ENCODE data around the gene SEC16A.

The SEC16A gene

DNA sequence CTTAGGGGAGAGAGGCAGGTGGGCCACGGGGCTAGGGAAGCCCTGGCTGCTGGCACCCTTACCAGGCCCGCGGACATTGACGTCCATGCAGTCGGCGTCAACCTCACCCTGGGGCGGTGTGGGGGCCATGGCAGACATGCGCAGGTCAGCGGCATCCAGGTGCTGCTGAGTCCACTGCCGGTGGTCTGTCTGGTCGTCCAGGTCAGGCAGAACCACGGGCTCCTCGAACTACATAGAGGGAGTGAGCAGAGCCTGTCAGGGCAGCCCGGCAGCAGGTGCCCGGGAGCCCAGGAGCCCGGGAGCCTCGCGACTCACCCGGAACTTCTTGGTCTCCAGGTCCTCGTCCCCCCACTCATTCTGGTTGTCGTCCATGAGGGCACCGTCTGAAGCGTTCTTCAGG, 18.8 kb upstream of the SEC16A start:
- Mint-ChIP-seq H3K4me1 (ENCODE audit: low read depth) (no peaks in the 10 kb centered on the region), H3K27me3 (ENCODE audit: low read depth) (no peaks in the 10 kb centered on the region), H3K36me3 (ENCODE audit: low read depth) (peaks cover 9% of the 10 kb centered on the region), H3K9me3 (no peaks in the 10 kb centered on the region), H3K27ac (no peak overlapping the region), H3K4me3 (no peak overlapping the region)
- no peak for DNase-seq (ENCODE audit: low spot score)

DNA sequence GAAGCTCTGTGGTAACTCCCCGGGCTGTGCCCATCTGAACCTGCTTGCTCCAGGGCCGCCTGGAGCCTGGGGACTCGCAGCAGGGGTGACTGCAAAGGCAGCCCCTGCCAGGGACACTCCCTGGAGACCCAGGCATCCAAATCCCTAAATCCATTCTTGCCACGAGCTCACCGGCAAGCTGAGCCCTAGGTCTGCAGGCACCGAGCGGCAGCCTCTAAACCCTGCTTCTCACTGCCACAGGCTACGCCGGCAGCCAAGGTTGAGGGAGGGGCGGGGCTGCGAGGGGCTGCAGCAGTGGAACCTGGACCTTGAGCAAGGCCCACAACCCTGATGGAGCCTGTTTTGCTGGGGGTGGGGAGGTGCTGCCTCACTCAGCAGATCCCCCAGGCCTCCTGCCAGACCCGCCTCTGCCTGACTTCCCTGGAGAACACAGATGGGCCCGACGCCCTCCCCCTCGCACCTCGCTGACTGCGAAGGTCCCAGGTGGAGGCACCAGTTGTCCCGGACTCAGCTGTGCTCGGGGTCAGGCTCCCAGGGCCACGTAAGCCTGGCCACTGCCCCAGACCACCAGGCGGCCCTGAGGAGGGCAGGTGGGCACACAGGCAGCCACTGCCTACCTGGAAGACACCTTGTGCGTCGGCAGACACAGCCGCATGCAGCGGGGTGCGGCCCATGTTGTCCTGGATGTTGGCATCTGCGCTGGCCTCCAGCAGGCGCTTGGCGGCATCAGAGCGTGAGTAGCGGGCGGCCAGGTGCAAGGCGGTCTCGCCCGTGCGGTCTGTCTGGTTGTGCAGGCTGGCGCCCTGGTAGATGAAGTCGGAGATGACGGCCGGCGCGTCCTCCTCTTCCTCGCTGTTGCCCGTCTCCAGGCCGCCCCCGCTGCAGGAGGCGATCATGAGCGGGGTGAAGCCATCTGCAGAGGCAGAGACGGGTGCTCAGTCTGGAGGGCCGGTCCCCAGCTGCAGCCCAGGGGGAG, 17.4 kb upstream of the SEC16A start:
- Mint-ChIP-seq H3K9me3 (no peaks in the 10 kb centered on the region), H3K36me3 (ENCODE audit: low read depth) (peaks cover 12% of the 10 kb centered on the region), H3K27ac (no peak overlapping the region)

DNA sequence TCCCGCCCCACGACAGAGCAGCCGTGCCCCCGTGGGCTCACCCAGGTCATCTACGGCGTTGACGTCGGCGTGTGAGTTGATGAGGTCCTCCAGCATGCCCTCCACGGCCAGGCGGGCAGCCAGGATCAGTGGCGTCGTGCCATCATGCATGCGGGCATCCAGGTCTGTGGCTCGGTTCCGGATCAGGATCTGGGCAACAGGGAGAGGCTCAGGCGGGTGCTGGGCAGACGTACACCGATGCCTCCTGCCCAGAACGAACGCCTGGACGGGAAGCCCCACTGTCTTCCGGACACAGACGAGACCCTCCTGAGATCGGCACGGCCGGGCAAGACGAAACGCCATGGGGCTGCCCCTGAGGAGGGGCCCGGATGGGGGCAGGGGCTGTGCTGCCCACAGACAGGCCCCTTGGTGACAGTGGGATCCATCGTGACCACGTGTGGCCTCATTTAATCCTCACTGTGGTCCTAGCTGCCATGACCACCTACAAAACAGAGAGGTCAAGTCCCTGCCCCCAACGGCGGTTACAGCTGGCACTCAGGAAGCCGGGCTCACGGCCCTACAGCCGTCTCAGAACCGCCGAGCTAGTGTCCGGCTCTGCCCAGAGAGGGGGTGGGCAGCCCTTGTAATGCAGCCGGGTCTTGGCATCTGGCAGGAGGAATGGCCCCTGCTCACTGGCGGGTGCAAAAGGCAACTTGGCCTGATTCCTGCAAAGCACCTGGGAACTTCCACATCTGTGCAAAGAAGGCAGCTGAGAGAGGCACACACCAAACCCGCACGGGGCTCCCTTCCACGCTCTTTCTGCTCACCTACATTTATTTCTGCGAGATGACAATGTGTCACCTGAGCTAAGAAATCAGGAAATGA, 16.5 kb upstream of the SEC16A start:
- H3K4me1 Mint-ChIP-seq (ENCODE audit: low read depth) = no peaks in the 10 kb centered on the region
- no peaks in the 10 kb centered on the region for H3K9me3 Mint-ChIP-seq
- no peak for DNase-seq (ENCODE audit: low spot score)
- no peaks in the 10 kb centered on the region for H3K27me3 Mint-ChIP-seq (ENCODE audit: low read depth)
- H3K4me3 Mint-ChIP-seq = no peak overlapping the region
- H3K36me3 Mint-ChIP-seq (ENCODE audit: low read depth) = peaks cover 12% of the 10 kb centered on the region
- no peak overlapping the region for H3K27ac Mint-ChIP-seq

More for the DNA sequence above, 17.4 kb upstream of the SEC16A start:
- no peaks in the 10 kb centered on the region for H3K4me1 Mint-ChIP-seq (ENCODE audit: low read depth)
- no peak for DNase-seq (ENCODE audit: low spot score)
- no peak overlapping the region for H3K4me3 Mint-ChIP-seq
- no peaks in the 10 kb centered on the region for H3K27me3 Mint-ChIP-seq (ENCODE audit: low read depth)

DNA sequence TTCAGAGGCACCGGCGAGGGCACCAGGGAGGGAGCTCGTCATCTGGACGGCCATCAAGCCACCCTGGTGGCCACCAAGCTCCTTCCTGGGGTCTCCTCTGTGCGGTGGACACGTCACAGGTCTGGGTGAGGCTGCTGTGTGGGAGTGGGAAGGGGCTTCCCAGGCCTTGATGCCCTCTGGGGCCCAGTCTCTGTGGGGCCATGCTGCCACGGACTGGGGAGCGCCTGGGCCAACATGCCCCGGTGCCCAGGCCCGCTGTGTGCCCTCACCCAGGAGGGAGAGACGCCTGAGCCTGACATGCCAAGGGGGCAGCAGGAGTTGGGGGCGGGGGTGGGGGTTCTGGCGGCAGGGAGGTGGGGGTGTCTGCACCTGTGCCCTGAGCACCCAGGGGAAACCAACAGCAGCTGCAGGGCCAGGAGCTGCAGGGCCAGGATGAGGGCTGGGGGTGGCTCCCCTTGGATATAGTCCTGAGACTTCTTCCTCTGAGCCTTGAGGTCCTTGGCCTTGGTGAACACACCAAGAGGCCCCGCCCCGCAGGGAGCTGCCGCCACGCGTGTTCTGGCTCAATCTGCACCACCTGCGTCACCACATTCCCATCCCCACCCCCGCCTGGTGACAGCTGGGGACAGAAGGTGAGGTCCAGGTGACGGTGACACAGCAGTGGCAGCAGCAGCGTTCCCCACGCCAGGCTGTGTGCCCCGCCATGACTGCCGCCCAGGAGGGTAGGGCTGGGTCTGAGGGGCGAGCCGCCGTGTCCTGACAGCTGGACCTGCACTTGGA, 15.3 kb upstream of the SEC16A start:
- Mint-ChIP-seq H3K27me3 (ENCODE audit: low read depth) (no peaks in the 10 kb centered on the region), H3K4me3 (no peak overlapping the region), H3K4me1 (ENCODE audit: low read depth) (no peaks in the 10 kb centered on the region), H3K27ac (no peak overlapping the region), H3K36me3 (ENCODE audit: low read depth) (peaks cover 9% of the 10 kb centered on the region), H3K9me3 (no peaks in the 10 kb centered on the region)
- DNase-seq (ENCODE audit: low spot score) = no peak

DNA sequence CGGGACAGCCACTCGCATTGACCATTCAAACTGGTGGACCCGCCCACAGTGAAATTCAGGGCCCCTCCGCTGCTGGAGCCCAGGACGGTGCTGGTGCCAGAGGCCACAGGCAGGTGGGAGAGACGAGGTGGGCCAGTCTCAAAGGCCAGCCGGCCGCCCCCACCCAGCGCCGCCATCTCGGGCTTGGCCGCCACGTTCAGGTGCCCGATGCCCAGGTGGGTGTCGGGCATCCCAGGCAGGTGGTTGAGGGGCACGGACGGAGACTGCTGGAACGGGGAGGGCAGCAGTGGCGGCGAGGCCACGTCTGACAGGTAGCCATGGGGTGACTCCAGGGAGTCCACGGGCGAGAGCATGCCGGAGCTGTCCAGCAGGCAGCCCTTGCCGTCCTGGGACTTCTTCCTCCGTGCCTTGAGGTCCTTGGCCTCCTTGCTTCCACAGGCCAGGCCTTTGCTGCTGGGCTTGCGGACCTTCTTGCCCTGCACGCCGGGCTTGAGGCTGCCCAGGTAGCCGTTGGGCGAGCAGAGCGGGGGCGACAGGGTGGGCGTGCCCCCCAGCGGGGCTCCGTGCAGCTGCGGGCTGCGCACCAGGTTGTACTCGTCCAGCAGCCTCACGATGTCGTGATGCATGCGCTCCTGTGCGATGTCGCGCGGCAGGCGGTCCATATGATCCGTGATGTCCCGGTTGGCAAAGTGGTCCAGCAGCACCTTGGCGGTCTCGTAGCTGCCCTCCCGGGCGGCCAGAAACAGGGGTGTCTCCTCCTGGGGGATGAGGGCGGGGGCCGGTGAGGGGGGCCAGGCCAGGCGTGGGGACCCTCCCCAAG, 14.2 kb upstream of the SEC16A start:
- Mint-ChIP-seq H3K27me3 (ENCODE audit: low read depth) (no peaks in the 10 kb centered on the region), H3K9me3 (no peaks in the 10 kb centered on the region), H3K27ac (no peak overlapping the region), H3K4me3 (no peak overlapping the region), H3K36me3 (ENCODE audit: low read depth) (peaks cover 5% of the 10 kb centered on the region), H3K4me1 (ENCODE audit: low read depth) (no peaks in the 10 kb centered on the region)
- no peak for DNase-seq (ENCODE audit: low spot score)

DNA sequence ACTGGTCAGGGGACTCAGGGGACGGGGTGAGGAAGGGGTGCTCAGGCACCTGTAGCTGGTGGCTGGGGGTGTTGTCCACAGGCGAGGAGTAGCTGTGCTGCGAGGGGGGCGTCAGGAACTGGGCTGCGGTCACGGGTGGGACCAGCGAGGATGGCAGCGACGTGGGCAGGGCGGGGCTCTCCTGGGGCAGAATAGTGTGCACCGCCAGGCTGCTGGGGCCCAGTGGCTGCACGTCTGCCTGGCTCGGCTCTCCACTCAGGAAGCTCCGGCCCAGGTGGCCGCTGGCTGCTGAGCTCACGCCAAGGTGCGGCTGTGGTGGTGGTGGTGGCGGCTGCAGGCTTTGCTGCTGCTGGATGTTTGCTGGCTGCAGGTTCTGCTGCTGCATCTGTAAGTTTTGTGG, 13.3 kb upstream of the SEC16A start:
- H3K4me3 Mint-ChIP-seq = no peak overlapping the region
- no peaks in the 10 kb centered on the region for H3K27me3 Mint-ChIP-seq (ENCODE audit: low read depth)
- no peak overlapping the region for H3K27ac Mint-ChIP-seq
- H3K36me3 Mint-ChIP-seq (ENCODE audit: low read depth) = peaks cover 3% of the 10 kb centered on the region
- DNase-seq (ENCODE audit: low spot score) = no peak
- no peaks in the 10 kb centered on the region for H3K9me3 Mint-ChIP-seq
- H3K4me1 Mint-ChIP-seq (ENCODE audit: low read depth) = no peaks in the 10 kb centered on the region

DNA sequence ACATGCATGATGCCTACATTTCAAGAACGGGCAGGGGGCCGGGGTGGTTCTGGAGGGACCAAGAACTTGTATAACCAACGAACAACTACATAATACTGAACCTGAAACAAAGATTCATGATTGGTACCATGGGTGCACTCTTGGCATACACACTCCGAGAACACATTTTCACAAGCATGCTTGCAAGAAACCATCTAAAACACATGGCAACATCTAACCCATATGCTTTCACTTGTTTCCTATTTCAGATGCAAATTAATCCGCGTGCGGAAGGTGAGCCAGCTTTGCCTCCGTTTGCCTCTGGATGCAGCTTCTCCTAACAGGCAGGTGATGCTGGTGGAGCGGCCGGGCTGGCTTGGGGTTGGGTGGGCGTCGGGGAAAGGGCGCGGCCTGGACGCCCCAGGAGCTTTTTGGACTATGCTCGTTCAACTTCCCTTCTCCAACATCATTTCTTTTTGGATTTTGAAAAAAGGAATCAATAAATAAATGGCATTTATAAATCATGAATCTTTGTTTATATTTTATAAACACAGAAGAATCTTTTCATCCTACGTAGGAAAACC, 12.5 kb upstream of the SEC16A start:
- H3K4me1 Mint-ChIP-seq (ENCODE audit: low read depth) = no peaks in the 10 kb centered on the region
- H3K27ac Mint-ChIP-seq = no peak overlapping the region
- H3K36me3 Mint-ChIP-seq (ENCODE audit: low read depth) = peaks cover 3% of the 10 kb centered on the region
- no peak overlapping the region for H3K4me3 Mint-ChIP-seq
- H3K9me3 Mint-ChIP-seq = no peaks in the 10 kb centered on the region
- DNase-seq (ENCODE audit: low spot score) = no peak
- H3K27me3 Mint-ChIP-seq (ENCODE audit: low read depth) = no peaks in the 10 kb centered on the region

DNA sequence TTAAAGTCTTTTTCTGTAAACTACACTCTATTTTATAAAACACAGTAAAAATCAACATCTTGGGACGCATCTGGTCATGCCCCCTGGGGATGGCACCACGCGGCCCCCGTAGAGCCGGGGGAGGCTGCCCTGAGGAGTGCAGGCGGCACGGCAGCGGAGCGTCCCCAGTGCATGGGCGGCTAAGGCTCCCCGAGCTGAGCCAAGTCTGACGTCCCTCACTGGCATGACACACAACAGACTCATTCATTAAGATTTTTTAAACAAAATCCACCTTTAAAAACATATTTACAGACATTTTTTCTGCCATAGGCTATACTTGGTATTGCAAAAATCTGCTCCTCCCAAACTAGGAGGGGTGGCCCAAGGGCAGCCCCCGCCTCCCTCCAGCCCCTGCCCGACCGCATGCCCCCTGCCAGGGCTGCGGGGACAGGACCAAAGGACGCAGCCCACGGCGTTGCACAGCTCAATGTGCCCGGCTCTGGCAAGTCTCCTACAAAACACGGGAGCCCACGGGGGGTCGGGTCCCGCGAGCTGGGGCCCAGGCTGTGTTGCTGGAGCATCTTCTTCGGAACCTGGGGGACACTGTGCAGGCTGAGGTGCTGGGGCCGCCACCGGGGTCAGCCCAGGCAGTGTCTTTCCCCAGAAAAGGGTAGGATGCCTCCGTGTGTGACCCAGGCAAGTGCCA, 11.8 kb upstream of the SEC16A start:
- Mint-ChIP-seq H3K4me3 (no peak overlapping the region), H3K27ac (no peak overlapping the region), H3K27me3 (ENCODE audit: low read depth) (no peaks in the 10 kb centered on the region), H3K9me3 (no peaks in the 10 kb centered on the region), H3K36me3 (ENCODE audit: low read depth) (peaks cover 3% of the 10 kb centered on the region), H3K4me1 (ENCODE audit: low read depth) (no peaks in the 10 kb centered on the region)
- no peak for DNase-seq (ENCODE audit: low spot score)

DNA sequence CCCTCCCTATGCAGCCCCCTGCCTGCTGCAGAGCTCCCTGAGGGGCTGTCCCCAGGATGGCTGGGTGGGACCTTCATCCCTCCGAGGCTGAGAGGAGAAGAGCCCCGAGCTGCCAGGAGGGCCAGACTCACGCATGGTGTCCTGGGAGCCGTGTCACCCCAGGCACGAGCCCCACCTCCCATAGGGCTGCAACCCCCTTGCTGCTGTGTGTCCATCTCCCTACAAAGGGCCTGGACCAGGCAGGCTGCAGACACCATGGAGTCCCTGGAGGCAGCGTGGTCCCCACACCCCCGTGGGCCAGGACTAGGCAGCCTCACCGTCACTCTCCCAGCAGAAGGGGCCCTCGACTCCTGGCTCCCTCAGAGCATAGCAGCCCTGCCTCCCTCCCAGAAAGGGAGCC, 11.2 kb upstream of the SEC16A start:
- no peaks in the 10 kb centered on the region for H3K9me3 Mint-ChIP-seq
- no peak overlapping the region for H3K27ac Mint-ChIP-seq
- H3K4me1 Mint-ChIP-seq (ENCODE audit: low read depth) = no peaks in the 10 kb centered on the region
- H3K36me3 Mint-ChIP-seq (ENCODE audit: low read depth) = peaks cover 3% of the 10 kb centered on the region
- DNase-seq (ENCODE audit: low spot score) = no peak
- H3K27me3 Mint-ChIP-seq (ENCODE audit: low read depth) = no peaks in the 10 kb centered on the region
- H3K4me3 Mint-ChIP-seq = no peak overlapping the region

DNA sequence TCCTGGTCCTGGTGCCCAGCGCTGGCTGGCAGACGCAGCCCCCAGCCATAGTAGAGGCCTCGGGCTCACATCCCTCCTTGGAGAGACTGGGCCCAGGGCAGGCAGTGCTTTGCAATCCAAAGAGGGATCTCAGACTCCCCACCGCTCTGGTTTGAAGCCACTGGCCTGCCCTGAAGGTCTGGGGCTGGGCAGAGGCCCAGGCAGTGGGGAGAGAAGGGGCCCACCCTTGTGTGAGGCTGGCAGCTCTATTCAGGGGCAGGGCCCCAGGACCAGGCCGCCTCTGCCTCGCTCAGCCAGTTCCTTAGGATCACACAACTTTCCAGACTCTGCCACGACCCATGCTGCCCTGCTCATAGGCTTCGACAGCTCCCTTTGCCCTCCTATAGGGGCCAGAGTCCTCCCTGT, 10.7 kb upstream of the SEC16A start:
- peaks cover 3% of the 10 kb centered on the region for H3K36me3 Mint-ChIP-seq (ENCODE audit: low read depth)
- no peaks in the 10 kb centered on the region for H3K9me3 Mint-ChIP-seq
- no peak for DNase-seq (ENCODE audit: low spot score)
- H3K27me3 Mint-ChIP-seq (ENCODE audit: low read depth) = no peaks in the 10 kb centered on the region
- H3K4me1 Mint-ChIP-seq (ENCODE audit: low read depth) = no peaks in the 10 kb centered on the region
- no peak overlapping the region for H3K4me3 Mint-ChIP-seq
- no peak overlapping the region for H3K27ac Mint-ChIP-seq

DNA sequence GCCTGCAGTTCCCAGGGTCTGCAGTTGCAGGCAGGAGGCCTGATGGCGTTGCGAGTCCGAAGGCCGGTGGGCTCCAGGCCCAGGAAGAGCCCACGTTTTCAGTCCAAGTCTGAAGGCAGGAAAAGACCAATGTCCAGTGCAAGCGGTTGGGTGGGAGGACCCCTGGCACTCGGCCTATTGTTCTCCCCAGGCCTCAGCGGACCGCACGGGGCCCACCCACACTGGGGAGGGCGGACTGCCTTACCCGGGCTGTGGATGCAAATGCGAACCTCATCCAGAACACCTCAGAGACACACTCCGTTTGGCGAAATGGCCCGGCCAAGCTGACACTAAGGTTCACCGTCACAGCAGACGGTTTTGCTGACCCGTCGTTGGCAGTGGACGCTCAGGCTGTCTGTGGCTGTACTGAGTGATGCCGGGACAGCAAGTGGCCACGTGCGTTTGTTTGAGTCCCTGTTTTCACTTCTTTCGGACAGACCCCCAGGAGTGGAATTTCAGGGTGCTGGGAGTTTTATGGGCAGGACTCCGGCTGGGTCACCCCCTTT, 10.2 kb upstream of the SEC16A start:
- no peak overlapping the region for H3K27ac Mint-ChIP-seq

DNA sequence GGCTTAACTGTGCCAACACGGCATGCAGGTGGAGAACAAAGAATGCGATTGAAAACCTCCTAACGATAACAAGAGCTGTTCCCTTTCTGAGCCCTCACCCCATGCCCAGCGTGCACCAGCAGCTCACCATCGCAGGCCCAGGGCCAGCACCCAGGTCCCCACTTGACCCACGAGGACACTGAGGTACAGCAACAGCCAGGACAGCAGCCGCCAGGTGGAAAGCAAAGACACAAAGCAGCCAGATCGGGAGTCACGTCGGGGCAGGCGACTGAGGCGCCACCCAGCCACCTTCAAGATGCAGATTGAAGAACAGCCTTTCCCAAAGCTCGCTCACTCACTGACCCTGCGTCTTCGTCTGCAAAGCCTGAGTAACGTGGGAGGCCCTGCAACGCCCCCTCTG, 6.9 kb upstream of the SEC16A start:
- Mint-ChIP-seq H3K36me3 (ENCODE audit: low read depth) (no peaks in the 10 kb centered on the region), H3K27me3 (ENCODE audit: low read depth) (no peaks in the 10 kb centered on the region), H3K9me3 (no peaks in the 10 kb centered on the region), H3K4me3 (no peak overlapping the region), H3K27ac (no peak overlapping the region), H3K4me1 (ENCODE audit: low read depth) (peaks cover 2% of the 10 kb centered on the region)
- DNase-seq (ENCODE audit: low spot score) = no peak

More for the DNA sequence above, 10.2 kb upstream of the SEC16A start:
- Mint-ChIP-seq H3K36me3 (ENCODE audit: low read depth) (peaks cover 3% of the 10 kb centered on the region), H3K4me1 (ENCODE audit: low read depth) (no peaks in the 10 kb centered on the region), H3K4me3 (no peak overlapping the region), H3K27me3 (ENCODE audit: low read depth) (no peaks in the 10 kb centered on the region), H3K9me3 (no peaks in the 10 kb centered on the region)
- DNase-seq (ENCODE audit: low spot score) = no peak
